NCI-H2227 (cell line): ENCODE results near the gene EGLN1.
"Not testable (repeated sequence)": the region's sequence is repeated elsewhere in the genome, so short reads cannot be mapped to it uniquely, and the experiment has no call there.

Experiments used
- DNase-seq: peaks from one replicate; lab custom pipeline; 2025; ENCODE audit not compliant: unreplicated experiment; lab: John Stamatoyannopoulos, UW

EGLN1 gene

DNA sequence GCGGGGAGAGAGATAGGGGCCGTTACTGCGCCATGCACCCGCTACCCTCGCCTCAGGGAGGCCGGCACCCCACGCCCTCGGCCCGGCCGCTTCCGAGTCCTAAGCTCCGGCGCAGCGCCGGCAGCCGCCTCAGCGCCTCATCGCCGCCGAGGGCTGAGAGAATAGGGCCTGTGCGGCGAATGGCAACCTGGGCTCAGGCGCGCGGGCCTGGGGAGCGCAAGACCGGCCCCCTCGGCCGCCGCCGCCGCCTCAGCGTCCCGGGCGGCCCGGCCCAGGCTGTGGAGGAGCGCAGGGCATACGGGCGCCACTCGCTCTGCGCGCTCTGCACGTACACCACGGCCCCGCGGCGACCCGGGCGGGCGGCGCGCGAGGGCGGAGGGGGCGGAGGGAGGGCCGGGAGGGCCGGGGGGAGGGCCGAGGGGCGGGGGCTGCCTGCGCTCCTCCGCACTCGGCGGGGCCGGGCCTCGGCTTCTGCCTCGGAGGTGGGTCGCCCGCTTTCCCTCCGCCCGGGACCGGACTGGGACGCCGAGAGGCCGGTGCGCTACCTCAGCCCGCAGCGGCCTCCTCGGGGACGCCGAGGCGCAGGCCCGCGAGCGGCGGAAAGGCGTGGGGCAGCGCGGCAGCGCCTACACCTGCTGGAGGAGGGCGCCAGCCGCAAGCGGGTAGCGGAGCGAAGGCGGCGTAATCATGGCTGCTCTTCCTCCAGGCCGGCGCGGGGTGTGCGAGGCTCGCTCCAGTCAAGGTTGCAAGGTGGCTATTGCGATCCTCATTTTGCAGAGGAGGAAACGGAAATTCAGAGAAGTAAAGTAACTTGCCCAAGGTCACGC is at the start of gene EGLN1:
Gene EGLN1 (minus strand): TSS at position 317 of the 827 bp plus-strand sequence. CDS start 399 bp downstream, outside the sequence.
- peak; percentile 92 for DNase-seq

DNA sequence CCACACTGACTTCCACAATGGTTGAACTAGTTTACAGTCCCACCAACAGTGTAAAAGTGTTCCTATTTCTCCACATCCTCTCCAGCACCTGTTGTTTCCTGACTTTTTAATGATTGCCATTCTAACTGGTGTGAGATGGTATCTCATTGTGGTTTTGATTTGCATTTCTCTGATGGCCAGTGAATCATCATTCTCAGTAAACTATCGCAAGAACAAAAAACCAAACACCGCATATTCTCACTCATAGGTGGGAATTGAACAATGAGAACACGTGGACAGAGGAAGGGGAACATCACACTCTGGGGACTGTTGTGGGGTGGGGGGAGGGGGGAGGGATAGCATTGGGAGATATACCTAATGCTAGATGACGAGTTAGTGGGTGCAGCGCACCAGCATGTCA is 49.4 kb upstream of the EGLN1 start:
- DNase-seq = not testable (repeated sequence)

DNA sequence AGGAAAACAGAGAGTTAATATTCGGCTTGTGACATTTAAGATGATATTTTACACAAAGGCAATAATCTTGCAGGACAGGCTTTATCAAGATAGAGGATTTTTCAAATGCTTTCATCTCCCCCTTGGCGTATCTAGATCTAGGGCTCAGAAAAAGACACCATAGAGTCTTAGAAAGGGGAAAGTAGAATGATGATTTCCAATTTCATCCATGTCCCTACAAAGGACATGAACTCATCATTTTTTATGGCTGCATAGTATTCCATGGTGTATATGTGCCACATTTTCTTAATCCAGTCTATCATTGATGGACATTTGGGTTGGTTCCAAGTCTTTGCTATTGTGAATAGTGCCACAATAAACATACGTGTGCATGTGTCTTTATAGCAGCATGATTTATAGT is 48.9 kb upstream of the EGLN1 start:
- not testable (repeated sequence) for DNase-seq

DNA sequence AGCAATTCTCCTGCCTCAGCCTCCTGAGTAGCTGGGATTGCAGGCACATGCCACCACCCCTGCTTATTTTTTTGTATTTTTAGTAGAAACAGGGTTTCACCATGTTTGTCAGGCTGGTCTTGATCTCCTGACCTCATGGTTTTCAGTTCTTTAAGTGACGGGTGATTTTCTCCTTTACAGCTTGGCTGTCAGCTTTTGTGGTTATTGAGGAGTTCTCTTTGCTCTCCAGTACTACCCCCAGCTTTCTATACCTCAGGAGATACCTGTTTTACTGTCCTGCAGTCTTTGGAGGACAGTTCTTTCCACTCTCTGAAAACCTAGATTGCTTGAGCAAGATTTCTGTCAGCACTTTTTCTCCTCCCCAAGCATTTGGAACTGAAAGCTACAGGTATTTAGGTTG is 45.9 kb upstream of the EGLN1 start:
- DNase-seq = no peak

DNA sequence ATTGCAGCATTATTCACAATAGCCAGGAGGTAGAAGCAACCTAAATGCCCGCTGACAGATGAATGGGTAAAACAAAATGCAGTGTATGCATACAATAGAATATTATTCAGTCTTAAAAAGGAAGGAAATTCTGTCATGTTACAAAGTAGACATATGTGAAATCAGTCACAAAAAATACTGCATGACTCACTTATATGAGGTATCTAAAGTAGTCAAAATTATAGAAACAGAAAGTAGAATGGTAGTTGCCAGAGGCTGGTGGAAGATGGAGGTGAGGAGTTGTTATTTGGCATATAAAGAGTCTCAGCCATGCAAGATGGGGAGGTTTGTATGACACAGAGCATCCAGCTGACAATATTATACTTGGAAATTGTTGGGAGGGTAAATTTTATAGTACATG is 43.0 kb upstream of the EGLN1 start:
- no peak for DNase-seq

DNA sequence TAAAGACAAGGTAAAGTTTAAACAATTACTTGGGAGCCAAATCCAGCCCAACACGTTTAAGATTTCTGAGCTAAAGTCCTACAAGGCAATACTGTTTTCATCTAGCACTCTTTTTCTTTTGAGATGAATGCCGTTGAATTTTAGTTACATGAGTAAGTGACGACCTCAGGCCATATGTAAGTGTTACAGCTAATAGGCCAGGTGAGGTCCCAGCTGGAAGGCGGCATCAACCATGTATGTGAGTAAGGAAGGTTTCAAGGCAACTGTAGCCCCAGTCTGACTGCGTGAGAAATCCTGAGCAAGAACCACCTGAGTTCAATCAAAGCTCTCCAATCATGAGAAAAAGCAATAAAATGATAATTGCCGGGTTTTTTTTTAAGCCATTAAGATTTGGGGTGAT is 41.5 kb upstream of the EGLN1 start:
- no peak for DNase-seq

DNA sequence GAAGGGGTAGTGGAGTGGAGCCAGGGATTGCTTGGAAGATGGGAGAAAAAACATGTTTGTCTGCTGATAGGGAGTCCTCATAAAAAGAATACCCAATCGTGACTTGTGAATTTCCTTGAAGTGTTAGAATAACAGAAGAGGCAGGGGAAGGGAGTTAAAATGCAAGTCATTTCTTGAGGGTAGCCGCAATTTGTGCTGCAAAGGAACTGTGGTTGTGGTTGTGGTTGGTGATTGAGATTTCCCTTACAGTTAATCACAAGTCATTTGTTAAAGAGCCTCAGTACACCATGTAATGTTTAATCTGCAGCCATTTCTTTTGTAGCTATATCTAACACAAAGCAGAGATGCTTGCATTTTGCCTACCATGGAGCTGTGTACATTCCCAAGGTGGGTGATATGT is 38.5 kb upstream of the EGLN1 start:
- DNase-seq = no peak

DNA sequence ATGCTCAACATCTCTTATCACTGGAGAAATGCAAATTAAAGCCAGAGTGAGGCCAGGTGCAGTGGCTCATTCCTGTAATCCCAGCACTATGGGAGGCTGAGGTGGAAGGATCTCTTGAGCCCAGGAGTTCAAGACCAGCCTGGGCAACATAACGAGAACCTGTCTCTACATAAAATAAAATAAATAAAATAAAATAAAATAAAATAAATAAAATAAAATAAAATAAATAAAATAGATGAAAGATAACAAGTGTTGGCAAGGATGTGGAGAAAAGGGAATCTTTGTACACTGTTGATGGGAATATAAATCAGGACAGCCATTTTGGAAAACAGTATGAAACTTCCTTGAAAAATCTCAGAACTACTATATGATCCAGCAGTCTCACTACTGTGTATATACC is 37.4 kb upstream of the EGLN1 start:
- not testable (repeated sequence) for DNase-seq

DNA sequence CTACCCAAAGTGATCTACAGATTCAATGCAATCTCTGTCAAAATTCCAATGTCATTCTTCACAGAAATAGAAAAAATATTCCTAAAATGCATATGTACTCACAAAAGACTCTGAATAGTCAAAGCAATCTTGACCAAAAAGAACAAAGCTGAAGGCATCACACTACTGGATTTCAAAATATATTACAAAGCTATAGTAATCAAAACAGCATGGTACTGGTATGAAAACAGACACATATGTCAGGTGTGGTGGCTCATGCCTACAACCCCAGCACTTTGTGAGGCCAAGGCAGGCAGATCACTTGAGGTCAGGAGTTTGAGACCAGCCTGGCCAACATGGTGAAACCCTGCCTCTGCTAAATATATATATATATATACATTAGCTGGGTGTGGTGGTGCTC is 35.9 kb upstream of the EGLN1 start:
- not testable (repeated sequence) for DNase-seq

DNA sequence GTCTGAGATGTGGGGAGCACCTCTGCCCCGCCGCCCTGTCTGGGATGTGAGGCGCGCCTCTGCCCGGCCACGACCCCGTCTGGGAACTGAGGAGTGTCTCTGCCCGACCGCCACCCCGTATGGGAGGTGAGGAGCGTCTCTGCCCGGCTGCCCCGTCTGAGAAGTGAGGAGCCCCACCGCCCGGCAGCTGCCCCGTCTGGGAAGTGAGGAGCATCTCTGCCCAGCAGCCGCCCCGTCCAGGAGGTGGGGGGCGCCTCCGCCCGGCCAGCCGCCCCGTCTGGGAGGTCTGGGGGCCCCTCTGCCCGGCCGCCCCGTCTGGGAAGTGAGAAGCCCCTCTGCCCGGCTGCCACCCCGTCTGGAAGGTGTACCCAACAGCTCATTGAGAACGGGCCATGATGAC is 32.0 kb upstream of the EGLN1 start:
- DNase-seq = not testable (repeated sequence)

DNA sequence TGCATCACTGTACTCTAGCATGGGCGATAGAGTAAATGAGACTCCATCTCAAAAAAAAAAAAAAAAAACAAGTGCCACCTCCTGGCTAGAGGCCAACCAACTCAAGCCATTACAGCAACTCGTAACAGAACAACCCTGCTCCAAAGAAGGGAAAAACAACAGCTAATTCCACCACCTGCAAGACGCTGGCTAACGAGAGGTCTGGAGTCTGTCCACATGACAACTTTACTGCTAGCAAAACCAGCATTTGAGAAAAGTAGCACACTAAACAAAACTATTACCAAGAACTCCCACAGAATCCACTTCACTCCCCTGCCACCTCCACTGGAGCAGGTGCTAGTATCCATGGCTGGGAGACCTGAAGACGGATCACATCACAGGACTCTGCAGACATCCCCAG is 24.1 kb upstream of the EGLN1 start:
- no peak for DNase-seq

DNA sequence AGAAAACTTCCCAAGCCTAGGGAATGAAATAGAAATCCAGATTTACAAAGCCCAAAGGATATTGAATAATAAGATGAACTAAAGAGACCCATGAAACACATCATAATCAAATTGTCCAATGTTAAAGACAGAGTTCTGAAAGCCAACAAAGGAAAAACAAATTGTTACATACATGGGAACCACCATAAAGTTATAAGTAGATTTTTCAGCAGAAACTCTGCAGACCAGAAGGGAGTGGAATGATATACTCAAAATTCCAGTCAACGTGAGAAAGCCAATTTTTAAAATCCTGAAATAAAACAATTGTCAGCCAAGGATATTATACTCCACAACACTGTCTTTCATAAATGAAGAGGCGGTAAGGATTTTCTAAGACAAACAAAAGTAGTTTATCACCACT is 22.0 kb upstream of the EGLN1 start:
- DNase-seq = no peak

DNA sequence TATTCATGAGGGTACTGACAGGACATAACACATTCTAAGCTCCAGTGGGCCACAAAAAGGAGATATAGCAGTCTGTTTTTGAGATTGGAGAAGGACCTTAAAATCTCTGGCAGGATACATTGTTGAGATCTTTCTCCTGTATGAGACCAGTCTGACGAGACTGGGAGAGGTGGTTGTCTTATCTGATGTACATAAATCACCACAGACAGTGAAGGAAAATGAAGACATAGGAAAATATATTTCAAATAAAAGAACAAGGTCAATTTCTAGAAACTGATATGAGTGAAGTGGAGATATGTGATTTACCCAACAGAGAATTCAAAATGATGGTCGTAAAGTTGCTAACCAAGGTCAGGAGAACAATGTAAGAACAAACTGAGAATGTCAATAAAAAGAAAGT is 21.3 kb upstream of the EGLN1 start:
- no peak for DNase-seq

DNA sequence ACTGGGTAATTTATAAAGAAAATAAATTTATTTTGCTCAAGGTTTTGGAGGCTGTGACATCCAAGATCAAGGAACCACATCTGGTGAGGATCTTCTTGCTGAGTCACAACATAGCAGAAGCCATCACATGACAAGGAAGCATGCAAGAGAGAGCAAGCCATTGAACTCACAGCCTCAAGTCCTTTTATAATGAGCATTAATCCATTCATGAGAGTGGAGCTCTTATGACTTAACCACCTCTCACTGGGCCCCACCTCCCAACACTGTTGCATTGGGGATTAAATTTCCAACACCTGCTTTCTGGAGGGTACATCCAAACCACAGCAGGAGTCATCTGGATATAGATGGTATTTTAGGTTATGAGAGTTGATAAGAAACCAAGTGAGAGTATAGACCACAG is 20.6 kb upstream of the EGLN1 start:
- no peak for DNase-seq

DNA sequence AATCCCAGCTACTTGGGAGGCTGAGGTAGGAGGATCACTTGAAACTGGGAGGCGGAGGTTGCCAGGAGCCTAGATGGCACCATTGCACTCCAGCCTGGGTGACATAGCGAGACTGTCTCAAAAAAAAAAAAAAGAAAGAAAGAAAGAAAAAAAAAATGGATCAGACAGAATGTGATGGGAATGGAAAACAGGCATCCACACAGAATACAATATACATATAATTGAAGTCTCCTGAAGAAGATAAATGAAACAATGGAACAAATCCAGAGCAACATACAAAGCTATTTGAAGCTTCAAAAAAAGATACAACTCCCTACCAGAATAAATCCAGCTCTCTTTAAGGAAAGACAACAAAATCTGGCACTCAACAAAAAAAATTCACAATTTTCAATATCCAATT is 10.9 kb upstream of the EGLN1 start:
- no peak for DNase-seq

DNA sequence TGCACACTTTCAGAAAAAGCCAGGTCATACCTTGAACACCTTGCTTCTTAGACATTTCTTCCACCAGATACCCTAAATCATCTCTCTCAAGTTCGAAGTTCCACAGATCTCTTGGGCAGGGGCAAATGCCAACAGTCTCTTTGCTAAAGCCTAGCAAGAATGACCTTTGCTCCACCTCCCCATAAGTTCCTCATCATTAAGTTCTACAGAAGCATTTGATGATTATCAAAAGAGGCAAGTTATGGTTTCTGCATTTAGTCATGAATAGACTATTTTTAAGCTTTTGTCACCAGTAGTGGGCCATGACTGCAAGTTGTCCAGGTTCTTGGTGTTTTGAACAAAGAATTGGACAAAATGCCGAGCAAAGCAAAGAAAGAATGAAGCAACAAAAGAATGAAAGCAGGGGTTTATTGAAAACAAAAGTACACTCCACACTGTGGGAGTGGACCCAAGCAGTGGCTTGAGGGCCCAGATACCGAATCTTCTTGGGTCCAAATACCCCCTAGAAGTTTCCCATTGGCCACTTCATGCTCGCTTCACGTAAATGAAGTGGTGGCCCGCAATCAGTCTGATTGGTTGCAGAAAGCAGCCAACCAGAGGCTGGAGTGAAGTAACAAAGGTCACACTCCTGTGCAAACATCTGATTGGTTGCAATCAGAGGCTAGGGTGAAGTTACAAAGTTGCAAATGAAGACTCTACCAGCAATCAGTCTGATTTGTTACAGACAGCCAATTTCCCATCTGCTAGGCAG is 9.8 kb upstream of the EGLN1 start:
- DNase-seq = no peak

DNA sequence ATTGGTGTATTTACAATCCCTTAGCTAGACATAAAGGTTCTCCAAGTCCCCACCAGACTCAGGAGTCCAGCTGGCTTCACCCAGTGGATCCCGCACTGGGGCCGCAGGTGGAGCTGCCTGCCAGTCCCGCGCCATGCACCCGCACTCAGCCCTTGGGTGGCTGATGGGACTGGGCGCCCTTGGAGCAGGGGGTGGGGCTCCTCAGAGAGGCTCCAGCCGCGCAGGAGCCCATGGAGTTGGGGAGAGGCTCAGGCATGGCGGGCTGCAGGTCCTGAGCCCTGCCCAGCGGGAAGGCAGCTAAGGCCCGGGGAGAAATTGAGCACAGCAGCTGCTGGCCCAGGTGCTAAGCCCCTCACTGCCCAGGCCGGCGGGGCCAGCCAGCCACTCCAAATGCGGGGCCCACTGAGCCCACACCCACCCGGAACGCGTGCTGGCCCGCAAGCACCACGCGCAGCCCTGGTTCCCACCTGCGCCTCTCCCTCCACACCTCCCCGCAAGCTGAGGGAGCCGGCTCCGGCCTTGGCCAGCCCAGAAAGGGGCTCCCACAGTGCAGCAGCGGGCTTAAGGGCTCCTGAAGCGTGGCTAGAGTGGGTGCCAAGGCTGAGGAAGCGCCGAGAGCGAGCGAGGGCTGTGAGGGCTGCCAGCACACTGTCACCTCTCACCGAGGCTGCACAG is 8.7 kb upstream of the EGLN1 start:
- not testable (repeated sequence) for DNase-seq

DNA sequence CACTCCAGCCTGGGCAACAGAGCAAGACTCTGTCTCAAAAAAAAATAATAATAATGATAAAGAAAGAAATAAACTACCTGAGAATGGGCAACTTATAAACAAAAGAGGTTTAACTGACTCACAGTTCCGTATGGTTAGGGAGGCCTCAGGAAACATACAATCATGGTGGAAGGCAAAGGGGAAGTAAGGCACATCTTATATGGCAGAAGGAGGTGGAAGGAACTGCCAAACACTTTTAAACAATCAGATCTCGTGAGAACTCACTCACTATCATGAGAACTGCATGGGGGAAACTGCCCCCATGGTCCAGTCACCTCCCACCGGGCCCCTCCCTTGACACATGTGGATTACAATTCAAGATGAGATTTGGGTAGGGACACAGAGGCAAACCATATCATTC is 6.3 kb upstream of the EGLN1 start:
- no peak for DNase-seq

DNA sequence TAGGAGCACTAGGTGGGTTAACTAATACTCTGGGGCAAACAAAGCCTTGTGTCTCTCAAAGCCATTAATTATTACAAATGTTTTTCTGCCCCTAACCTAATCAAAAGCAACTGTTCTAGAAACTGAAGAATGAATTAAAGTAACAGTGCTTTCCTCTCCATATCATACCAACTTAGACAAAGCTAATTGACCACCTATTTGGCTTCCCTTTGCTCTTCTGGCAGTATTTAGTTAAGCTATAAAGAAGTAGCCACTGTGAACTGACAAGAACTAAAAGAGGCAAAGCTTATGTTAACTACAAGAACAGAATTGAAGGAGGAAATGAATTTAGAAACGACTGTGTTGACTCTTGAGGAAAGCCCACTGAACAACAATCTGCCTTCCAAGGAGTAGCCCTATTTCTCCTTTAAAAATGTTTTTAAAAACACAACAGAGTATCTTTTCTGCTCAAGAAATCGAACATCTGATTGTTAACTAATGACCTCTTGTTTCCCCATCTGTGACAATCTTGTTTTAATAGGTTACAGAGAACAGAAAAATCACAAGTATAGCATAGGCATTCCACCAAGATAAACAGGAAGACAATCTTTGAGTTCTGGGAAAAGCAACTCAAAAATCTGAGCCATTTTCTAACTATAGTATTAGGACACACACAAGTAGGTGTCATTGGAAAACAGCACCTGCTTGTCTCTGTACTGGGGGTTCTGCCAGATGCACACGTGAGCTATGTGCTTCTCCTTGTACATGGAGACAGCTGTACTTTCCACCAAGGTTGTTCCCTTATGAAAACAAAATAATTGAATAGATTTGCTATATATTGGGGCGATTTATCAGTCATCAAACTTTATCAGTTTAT is 3.1 kb upstream of the EGLN1 start:
- no peak for DNase-seq

DNA sequence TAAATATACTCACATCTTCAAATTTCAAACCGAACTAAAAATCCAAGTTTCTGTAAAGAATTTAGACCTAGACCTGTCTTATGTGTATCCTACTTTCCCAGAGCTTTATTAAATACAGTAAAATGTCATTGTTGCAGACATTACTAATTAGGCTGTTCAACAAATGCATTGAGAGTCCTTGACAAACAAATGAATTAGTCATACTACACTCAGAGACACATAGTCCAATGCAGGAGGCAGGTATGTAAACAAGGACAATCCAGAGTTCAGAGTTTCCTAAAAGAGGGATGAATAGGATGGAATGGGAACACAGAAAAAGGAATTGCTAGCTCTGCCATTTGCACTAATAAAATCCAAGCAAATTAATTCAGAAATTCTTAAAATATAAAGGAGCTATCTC is 1.6 kb upstream of the EGLN1 start:
- DNase-seq = no peak

DNA sequence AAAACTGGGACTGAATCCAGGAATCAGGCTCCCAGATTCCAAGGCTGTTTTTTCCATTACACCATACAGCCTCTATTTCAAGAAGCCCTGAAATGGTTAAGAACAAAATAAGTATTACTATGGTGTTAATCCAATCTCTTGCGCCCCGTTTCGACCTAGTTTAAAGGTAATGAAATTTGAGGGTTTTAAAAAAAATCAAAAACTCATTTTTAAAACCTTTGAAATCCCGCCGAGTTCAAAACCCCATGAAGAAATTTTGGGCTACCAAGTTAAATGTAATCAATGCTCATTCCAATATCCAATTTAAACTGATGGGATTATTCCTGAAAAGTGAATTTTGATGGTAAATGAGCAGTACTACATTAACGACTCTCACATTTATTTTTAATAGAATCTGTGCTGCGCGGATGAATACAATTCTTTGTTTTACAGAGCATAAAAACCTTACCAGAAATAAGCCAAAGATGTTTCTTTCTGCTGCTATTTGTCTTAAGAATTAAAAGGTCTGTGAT is 767 bp upstream of the EGLN1 start:
- no peak for DNase-seq
